Amniotic stem cell (primary cell): Measurements from ENCODE around the gene OSBPL2.

Experiments used
- DNase-seq: peaks from one replicate; lab custom pipeline; 2025; lab: John Stamatoyannopoulos, UW

The OSBPL2 gene

DNA sequence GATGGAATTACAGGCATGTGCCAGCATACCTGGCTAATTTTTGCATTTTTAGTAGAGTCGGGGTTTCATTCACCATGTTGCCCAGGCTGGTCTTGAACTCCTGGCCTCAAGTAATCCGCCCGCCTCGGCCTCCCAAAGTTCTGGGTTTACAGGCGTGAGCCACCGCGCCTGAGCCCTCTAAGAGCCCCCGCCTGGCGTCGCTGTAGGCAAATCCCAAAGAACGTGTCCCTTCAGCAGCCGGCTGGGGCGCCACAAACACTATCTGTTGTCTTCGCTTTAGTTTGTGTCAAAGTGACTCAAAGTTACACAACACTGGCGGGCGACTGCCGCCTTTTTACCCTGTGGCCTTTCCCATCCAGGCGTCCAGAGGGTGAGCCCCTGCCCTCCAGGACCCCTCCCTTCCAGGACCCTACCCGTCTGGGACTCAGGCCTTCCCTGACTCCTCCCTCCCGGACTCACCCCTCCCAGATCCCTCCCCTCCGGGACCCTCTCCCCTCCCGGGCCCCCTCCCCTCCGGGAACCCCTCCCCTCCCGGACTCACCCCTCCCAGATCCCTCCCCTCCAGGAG lies 63.5 kb downstream of the OSBPL2 start:
- DNase-seq, result peak; percentile 81

DNA sequence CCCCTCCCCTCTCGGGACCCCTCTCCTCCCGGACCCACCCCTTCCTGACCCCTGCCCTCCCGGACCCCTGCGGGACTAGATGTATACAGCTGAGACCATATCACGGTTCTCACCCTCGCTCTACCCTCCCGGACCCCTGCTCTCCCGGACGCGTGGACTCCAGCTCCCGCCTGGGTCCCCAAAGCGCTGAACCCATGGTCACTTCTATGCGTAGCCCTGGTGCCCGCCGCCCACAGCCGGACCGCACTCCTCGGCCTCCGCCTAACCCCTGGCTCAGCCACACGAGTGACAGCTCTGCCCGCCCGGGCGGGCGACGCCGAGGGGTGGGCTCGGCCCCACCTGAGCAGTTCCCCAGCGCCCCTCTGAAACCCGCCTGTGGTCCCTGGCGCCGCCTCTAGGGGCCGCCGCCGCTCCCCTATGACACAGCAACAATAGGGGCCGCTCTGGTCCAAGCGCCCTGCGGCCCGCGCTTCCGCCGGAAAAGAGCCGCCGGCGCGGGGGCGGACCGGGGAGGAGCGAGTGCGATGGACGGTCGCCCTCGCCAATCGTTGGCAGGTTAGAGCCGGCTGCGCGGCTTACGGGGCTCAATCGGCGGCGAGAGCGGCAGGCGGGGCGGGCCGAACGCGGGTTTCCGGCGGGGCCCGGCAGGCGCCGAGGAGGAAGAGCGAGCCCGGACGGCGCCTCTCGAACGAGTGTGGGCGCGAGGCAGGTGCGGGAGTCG lies 64.2 kb downstream of the OSBPL2 start, which contains the start of gene ADRM1:
TSS of gene ADRM1 (plus strand) at position 657 of the 721 bp plus-strand sequence. CDS start 572 bp downstream, outside the sequence.
- peak; percentile 92 for DNase-seq

DNA sequence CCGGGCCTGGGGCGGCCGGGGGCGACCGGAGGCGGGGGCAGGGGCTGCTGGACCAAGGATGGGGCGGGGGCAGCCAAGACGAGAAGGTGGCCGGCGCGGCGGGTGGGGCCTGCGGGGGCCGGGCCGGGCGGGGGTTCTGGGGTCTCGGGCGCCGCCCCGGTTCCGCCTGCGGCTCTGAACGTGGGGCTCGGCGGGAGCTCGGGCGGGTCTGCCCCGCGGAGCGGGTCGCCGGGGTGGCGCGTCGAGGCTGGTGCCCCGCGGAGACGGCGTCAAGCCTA lies 64.7 kb downstream of the OSBPL2 start:
- no peak for DNase-seq

DNA sequence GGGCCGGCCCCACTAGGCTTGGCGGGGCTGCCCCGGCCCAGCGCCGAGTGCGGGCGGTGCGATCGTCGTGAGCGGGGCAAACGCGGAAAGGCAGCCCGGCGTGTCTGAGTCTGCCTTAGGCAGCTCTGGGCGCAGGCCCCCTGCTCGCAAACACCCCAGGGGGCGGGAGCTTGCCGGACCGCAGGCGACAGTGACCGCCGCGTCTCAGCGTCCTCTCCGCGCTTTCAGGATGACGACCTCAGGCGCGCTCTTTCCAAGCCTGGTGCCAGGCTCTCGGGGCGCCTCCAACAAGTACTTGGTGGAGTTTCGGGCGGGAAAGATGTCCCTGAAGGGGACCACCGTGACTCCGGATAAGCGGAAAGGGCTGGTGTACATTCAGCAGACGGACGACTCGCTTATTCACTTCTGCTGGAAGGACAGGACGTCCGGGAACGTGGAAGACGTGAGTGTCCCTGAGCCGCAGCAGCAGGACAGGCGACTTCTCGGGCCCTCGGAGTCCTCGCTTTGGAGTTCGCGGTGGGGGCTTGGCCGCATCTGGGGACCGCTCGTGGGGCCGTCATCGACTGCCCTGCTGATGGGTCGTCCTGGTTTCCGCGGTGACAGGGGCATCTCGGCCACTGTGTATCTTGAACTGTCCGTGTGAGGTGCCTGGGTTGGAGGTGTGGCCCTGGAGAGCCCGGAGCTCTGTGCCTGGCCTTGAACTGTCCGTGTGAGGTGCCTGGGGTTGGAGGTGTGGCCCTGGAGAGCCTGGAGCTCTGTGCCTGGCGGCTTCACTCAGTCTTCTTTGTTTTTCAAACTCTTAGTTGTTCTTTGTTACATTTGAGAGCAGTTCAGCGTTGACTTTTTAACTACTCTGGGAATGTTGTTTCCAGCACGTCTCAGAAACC lies 65.3 kb downstream of the OSBPL2 start:
- DNase-seq, result no peak

DNA sequence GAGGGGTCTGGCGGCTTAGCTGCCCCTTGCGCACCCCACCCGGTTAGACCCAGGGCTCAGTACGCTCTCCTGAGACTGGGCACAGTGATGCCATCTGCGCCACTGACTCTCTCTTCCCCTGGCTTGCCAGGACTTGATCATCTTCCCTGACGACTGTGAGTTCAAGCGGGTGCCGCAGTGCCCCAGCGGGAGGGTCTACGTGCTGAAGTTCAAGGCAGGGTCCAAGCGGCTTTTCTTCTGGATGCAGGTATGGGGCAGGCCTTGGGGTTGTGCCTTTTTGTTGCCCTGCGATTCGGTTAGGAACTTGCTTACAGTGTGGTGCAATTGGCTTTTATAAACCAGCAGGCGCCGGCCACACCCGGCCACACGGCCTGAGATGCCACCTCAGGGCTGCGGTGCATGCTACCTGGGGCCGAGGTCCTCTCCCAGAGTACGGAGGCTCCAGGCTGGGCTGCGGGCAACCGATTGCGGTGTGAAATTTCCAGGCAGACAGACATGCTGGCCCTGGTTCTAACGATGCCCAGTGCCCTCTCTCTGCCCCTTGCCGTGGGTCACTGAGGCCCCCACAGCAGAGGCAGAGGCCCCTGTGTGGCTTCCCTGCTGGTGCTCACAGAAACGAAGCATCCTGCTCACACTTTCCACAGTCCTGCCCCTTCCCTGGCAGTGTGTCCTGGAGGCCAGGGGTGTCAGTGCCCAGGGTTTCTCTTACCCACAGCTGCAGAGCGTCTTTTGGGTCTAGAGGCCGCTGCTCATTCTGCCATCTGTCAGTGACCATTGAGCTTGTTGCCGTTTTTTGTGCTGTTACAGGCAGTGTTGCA lies 66.2 kb downstream of the OSBPL2 start:
- no peak for DNase-seq

DNA sequence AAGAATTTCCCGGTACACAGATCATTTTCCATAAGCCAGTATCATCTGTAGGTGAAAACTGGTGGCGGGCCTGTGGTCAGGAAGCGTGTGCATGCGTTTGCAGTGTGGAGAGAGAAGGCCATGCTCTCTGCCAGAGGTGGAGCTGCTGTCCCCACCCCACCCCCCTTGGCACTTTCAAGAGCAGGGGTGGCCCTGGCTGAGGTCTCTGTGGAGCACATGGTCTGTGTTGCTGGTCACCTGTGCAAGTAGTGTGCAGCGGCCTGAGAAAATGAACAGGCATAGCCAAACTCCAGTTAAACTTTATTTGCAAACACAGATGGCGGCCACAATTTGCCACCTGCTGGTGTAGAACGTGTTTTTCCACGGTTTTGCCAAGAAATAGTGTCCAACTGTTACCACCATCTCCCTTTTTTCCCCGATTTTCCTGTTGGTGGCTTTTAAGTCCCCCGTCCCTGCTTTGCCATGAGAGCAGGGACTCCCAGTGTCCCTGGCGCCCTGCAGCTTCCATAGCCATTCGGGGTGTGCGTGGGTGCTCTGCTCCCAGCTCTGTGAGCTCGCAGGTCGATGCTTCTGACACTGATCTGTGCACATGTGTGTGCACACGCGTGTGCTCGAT lies 66.9 kb downstream of the OSBPL2 start:
- no peak for DNase-seq

DNA sequence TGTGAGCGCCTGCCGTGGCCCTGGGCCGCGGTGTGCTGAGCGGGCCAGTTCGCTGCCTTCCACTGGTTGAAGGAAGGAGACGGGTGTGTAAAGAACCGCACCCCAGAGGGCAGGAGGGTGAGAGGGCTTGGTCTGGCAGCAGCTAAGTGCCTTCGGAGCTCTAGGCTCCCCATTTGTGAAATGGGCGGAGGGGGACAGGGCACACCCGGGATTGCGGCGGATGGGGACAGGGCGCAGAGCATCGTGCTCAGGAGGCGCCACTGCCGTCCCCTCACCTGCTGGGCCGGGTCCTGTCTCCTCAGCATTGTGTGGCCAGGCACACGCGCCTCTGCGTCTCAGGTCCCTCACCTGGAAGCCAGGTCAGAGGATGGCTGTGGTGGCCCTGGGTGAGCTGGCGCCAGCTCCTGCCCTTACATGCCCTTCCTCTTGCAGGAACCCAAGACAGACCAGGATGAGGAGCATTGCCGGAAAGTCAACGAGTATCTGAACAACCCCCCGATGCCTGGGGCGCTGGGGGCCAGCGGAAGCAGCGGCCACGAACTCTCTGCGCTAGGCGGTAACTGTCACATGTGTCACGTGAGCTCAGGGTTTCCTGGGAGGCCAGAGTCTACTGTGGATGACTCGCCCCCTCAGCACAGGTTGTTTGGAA lies 67.6 kb downstream of the OSBPL2 start:
- DNase-seq, result no peak

DNA sequence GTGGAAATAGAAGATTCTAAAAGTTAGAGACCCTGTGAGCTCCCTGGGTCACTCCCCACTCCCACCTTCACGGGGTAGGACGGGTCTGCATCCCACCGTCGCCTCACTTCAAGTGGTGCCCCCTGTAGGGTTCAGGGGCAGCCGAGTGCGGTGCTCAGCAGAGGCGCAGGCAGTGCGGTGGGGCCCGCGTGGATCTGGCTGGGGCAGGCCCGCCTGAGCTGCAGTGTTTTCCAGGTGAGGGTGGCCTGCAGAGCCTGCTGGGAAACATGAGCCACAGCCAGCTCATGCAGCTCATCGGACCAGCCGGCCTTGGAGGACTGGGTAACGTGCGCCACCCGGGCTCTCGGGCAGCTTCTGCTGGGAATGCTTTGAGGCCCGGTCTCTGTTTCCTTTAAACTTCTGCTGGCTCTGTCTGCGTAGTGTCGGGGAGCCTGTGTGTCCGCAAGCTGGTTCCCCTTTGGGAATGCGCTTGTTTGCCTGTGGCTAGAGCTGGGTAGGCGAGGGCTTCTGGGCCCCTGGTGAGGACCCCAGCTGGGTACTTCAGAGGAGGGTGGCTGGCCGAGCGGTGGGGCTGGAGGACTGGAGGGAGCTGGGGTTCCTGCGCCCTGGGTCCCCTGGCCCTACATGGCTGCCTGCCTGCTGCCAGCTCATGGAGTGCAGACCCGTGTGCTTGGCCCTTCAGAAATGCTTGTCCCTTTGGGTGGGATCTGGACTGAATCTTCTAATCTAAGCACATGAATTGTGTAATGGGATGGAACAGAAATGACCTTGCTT lies 68.3 kb downstream of the OSBPL2 start:
- no peak for DNase-seq

DNA sequence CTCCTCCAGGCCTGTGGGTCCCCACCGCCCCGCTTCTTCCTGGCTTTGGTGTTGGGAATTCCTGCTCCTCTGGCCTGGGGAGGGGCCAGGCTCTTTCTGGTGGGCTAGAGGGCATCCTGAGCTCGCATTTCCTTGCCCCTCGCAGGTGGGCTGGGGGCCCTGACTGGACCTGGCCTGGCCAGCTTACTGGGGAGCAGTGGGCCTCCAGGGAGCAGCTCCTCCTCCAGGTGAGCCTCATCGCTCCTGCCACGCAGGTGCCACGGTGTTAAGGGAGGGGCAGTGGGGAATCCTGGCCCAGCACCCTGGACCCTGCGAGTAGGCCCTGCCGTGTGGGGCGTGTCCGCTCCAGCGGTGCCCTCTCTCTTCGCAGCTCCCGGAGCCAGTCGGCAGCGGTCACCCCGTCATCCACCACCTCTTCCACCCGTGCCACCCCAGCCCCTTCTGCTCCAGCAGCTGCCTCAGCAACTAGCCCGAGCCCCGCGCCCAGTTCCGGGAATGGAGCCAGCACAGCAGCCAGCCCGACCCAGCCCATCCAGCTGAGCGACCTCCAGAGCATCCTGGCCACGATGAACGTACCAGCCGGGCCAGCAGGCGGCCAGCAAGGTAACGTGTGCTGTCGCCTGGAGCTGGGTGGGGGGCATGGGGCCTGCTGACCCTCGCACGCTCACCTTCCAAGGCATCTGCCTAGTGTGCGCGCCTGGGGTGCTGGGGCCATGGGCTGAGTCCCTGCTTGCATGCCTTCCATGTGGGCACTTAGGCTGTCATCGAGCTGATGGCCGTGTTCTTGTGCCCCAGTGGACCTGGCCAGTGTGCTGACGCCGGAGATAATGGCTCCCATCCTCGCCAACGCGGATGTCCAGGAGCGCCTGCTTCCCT lies 69.1 kb downstream of the OSBPL2 start:
- no peak for DNase-seq

DNA sequence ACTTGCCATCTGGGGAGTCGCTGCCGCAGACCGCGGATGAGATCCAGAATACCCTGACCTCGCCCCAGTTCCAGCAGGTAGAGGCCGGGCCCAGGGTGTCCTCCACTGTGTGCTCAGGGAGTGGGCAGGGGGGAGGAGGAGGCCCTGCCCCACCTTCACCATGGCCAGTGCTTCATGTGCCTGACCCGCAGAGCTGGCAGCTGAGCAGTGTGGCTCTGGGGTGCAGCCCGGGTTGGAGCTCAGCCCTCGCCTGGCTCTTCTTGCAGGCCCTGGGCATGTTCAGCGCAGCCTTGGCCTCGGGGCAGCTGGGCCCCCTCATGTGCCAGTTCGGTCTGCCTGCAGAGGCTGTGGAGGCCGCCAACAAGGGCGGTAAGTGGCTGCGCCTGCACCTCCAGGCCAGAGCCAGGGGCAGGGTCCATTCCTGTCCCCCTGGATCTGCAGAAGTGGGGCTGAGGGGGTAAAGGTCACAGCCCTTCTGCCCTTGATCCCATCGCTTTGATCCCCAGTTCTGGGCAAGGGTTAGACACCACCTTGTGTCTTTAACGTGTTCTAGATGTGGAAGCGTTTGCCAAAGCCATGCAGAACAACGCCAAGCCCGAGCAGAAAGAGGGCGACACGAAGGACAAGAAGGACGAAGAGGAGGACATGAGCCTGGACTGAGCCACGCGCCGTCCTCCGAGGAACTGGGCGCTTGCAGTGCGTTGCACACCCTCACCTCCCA lies 69.9 kb downstream of the OSBPL2 start:
- no peak for DNase-seq

DNA sequence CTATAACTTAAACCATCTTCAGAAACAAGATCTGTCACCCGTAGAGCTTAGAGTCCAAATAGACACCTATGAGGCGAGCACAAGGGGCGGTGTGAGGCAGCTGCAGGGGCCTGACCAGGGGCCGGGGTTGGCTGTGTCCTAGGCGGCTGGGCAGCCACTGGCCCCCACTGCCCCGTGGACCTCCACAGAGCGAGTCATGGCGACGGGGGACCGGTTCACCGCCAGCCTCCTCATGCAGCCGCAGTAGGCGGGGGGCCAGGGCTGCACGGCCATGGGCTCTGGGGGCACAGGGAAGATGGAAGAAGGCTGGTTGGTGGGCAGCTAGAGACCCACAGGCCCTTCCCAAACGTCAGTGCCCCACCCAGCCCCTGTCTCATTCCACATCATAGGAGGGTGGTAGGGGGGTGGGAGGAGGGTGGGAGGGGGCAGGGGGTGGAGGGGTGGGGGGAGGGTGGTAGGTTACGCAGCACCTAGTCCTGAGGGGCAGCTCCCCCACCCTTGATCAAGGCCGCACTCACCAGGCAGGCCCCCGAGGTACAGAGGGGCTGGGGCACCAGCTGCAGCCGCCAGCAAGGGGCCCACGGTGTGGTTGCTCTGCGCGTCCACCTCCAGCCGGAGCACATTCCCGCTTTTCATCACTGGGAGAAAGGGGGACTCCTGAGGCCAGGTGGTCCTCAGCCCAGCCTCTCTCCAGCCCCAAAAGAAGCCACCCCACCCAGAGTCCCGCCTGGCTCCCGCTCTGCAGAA lies 71.0 kb downstream of the OSBPL2 start:
- DNase-seq, result no peak

DNA sequence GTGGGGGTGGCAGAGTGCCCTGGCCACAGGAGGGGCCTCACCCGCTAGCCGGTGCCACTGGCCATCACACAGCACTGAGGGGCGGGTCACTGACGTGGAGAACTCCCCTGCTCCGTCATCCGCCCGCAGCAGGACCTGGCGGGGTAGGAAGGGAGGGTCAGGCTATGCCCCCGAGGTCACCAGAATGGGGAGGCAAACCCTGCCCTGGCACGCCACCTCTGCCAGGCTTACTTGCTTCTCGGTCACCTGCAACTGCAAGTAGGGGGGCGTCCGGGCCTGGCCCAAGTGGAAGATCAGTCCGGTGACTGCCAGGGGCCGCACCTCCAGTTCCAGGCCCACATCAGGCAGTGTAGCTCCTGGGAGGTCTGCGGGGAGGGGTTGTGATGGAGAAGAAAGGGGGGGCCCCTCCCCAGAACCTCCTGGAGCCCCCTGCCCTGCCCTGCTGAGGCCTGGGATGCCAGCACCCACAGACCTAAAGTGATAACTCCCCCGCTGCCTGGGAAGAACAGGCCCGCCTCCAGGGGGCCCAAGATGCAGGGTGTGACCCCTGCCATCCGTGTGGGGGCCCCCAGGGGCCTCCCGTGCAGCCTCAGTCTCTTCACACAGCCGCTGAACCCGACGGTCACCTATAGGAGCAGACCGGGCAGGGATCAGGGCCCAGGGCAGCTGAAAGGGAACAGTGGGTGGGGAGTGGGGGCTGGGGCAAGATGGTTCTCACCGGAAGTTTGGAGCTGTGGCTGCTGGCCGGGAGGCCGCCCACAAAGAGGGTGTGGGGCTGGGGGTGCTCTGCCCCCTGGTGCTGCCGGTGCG lies 71.8 kb downstream of the OSBPL2 start:
- no peak for DNase-seq

DNA sequence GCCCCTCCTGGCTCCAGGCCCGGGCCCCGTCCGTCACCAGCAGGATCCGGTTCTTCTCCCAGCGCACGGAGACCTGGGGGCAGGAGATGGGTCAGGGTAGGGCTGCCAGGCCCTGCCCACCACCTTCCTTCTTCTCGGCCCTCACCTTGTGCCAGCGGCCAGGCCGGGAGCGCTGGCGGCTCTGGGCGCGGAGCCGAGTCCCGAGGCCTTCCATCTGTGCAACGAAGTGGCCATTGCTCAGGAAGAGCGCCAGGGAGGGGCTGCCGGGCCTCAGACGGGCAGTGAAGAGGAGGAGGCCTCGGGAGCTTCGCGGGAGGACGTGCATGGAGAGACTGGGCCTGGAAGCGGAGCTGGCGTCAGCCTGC lies 72.4 kb downstream of the OSBPL2 start:
- no peak for DNase-seq

DNA sequence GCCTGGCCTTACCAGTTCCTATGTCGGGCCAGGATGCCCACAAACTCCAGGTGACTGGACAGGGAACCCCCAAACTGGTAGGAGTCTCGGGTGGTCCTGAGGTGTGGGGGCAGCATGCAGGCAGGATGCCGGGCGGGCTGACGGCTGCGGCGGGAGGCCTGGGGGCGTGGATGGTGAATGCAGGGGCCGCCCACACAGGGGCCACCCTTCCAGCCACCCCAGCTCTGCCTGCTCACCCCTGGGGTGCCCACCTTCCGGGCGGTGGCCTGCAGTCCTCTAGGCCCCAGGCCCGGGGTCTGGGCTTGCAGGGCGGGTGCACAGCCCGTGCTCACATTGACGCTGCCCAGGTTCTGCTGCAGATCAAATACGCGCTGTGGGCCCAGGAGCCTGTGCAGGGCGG lies 72.8 kb downstream of the OSBPL2 start:
- no peak for DNase-seq

DNA sequence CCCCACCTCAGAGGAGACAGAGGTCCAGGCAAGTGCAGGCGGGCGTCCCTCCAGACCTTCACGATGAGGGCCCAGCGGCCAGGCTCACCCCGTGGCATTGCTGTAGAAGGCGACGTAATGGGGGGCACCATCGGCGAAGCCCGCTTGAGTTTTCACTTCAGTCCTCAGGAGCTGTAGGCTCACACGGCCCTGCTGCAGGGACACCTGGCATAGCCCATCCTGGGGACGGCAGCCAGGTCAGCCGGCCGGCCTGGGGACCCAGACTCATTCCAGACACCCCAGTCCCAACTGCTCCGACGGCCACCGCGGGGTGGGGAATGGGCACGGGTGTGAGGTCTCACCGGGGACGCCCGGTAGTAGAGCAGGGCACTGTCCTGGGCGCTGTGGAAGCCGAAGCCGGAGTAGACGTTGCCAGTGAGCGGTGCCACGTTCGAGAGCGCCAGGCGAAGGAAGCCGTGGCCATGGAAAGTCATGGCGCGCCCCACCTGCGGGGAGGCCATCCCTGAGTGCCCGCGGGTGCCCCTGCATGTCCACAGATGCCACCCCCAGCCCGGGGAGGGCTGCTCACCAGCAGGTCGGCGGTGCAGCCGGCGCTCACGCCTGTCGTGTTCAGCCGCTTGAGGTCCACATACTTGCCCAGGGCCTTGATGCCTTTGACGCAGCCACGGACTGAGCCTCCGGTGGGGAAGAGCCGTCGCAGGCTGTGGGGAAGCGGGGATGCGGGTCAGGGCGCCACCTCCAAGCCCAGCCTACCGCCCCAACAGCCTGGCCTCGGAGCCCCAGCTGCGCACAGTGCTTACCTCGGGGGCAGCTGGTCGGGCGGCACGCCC lies 73.7 kb downstream of the OSBPL2 start:
- DNase-seq, result no peak

DNA sequence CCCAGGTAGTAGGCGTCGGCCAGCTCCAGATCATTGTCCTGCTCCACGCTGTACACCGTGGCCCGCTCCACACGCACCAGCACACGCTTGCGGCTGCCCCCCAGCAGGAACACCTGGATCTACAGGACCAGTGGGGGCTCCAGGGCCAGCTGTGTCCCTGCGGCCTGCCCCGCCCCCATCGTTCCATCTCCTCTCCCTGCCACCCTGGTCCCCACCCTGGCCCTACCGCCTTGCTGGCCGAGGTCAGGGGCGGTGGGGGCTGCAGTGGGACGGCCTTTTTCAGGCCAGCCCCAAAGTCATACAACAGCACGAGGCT lies 74.3 kb downstream of the OSBPL2 start:
- DNase-seq, result no peak

DNA sequence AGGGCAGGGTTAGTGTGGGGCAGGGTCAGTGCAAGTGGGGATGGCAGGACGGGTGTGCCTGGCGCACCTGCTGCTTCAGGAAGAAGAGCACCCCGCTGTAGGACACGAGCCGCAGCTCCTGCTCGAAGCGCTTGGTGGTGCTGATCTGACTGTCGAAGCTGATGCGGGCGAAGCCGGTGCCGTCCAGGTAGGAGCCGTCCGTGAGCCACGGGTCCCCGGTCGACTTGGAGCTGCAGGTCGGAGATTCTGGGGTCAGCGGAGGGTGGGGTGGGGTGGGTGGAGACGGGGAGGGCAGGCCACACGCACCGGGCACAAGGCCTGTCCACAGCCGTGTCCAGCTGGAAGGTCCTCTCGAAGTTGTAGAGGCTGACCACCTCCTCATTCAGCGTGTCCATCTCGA lies 74.7 kb downstream of the OSBPL2 start:
- DNase-seq, result no peak
